ENCODE measurements around the gene SH3BGRL2.

The SH3BGRL2 gene

GRCh38 chr6:79625746-79626145 lies 5.4 kb upstream of the SH3BGRL2 start:
- TF ChIP-seq, protein P1, sequence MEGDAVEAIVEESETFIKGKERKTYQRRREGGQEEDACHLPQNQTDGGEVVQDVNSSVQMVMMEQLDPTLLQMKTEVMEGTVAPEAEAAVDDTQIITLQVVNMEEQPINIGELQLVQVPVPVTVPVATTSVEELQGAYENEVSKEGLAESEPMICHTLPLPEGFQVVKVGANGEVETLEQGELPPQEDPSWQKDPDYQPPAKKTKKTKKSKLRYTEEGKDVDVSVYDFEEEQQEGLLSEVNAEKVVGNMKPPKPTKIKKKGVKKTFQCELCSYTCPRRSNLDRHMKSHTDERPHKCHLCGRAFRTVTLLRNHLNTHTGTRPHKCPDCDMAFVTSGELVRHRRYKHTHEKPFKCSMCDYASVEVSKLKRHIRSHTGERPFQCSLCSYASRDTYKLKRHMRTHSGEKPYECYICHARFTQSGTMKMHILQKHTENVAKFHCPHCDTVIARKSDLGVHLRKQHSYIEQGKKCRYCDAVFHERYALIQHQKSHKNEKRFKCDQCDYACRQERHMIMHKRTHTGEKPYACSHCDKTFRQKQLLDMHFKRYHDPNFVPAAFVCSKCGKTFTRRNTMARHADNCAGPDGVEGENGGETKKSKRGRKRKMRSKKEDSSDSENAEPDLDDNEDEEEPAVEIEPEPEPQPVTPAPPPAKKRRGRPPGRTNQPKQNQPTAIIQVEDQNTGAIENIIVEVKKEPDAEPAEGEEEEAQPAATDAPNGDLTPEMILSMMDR (IDR thresholded peaks at IDR 0.05; ENCODE audit: borderline replicate concordance, insufficient read depth, low read depth, low read length): no peak
- no peak overlapping the region for H3K4me3 ChIP-seq (ENCODE audit: low read depth, low read length)

GRCh38 chr6:79626811-79627210 lies 4.3 kb upstream of the SH3BGRL2 start:
- no peak overlapping the region for H3K4me3 ChIP-seq (ENCODE audit: low read depth, low read length)
- TF ChIP-seq, protein P1 (IDR thresholded peaks at IDR 0.05; ENCODE audit: borderline replicate concordance, insufficient read depth, low read depth, low read length): no peak

DNA sequence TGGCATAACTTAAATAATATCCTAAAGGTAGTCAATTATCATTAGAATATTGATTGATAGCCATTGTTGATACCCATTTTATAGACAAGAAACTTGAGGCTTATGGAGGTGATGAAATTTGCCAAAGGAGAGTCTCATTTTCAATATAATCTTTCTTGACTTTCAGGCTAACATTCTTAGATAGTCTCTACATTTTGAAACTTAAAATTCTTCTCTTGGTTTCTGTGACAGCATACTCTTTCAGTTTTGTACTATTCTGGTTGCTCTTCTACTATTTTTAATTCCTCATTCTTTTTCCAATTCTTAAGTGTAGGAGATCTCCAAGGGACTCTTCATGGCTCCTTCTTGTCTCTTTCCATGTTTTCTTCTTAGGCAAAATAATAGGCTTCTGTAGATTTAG lies 3.7 kb upstream of the SH3BGRL2 start:
- TF ChIP-seq, protein P1 (IDR thresholded peaks at IDR 0.05; ENCODE audit: borderline replicate concordance, insufficient read depth, low read depth, low read length): no peak
- no peak overlapping the region for H3K4me3 ChIP-seq (ENCODE audit: low read depth, low read length)

- no peak overlapping the region for H3K4me3 ChIP-seq (ENCODE audit: low read depth, low read length)
- TF ChIP-seq, protein P1 (IDR thresholded peaks at IDR 0.05; ENCODE audit: borderline replicate concordance, insufficient read depth, low read depth, low read length): no peak
Observed at GRCh38 chr6:79628466-79629288, 2.5 kb upstream of the SH3BGRL2 start.

GRCh38 chr6:79630380-79630882 lies 698 bp upstream of the SH3BGRL2 start:
- no peak overlapping the region for H3K4me3 ChIP-seq (ENCODE audit: low read depth, low read length)
- TF ChIP-seq, protein P1 (IDR thresholded peaks at IDR 0.05; ENCODE audit: borderline replicate concordance, insufficient read depth, low read depth, low read length): no peak

DNA sequence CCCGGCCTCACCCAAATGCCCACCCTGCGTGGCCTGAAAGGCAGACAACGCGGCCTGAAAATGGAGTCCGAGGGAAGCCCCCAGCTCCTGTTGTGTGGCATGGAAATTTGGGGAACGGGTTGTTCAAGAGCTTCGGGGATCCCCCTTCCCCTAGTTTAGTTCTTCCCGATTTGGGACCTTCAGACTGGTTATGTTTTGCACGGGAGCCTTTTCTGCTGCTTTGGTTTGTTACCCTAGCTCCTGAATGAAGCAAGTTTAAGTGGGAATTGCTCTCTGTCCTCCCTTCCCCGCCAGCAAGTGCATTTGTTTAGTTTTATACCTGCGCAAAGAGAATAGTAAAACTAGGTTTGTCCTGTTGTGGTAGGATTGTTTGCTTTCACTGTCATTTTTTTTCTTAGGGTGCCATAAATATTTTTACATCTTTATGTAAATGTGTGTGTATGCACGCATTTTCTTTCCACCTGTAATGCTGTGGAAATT lies 604 bp downstream of the SH3BGRL2 start:
- peak overlapping the region; percentile 57 for H3K4me3 ChIP-seq (ENCODE audit: low read depth, low read length)
- TF ChIP-seq, protein P1 (IDR thresholded peaks at IDR 0.05; ENCODE audit: borderline replicate concordance, insufficient read depth, low read depth, low read length): no peak

DNA sequence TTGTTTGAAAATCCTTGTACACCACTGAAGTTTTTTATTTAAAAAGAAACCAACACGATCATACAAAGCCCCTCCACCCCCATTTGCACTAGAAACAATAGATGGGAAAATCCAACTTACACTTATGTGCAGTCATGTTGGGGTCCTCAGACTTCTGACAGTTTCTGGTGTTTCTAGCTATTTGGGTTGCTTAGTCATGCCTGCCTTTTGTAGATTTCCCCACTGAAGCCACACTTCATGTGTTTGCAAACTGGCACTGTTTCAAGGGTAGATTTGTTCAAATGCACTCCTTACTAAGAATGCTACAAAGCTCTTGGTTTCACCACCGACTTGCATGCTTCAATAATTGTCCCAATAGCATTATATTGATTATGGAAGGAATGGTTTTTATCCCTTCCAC lies 1.5 kb downstream of the SH3BGRL2 start:
- TF ChIP-seq, protein P1 (IDR thresholded peaks at IDR 0.05; ENCODE audit: borderline replicate concordance, insufficient read depth, low read depth, low read length): no peak
- H3K4me3 ChIP-seq (ENCODE audit: low read depth, low read length): no peak overlapping the region
